HG03108 (cell line): ENCODE data around the gene ABCB9.

ENCODE experiments used
- ATAC-seq: cut with Tn5 transposase; IDR thresholded peaks from one replicate; pipeline ENCODE4 v1.9.1; 2021; ENCODE audit warnings: moderate library complexity; ENCODE audit not compliant: unreplicated experiment

Gene ABCB9

GRCh38 chr12:122994781-122995502, 28.7 kb upstream of the ABCB9 start:
- ATAC-seq, result no peak

- no peak for ATAC-seq
Measured at GRCh38 chr12:122994140-122994675, 27.9 kb upstream of the ABCB9 start.

GRCh38 chr12:122992386-122992785, 26.1 kb upstream of the ABCB9 start:
- ATAC-seq, result no peak

- no peak for ATAC-seq
Measured at GRCh38 chr12:122991623-122992275, 25.5 kb upstream of the ABCB9 start.

- no peak for ATAC-seq
Measured at GRCh38 chr12:122990961-122991622, 24.8 kb upstream of the ABCB9 start.

GRCh38 chr12:122990561-122990960, 24.3 kb upstream of the ABCB9 start:
- no peak for ATAC-seq

GRCh38 chr12:122989874-122990419, 23.7 kb upstream of the ABCB9 start:
- no peak for ATAC-seq

- no peak for ATAC-seq
Measured at GRCh38 chr12:122989225-122989839, 23.1 kb upstream of the ABCB9 start.

GRCh38 chr12:122988612-122989212, 22.4 kb upstream of the ABCB9 start:
- no peak for ATAC-seq

- no peak for ATAC-seq
Measured at GRCh38 chr12:122988036-122988435, 21.8 kb upstream of the ABCB9 start.

GRCh38 chr12:122987086-122987951, 21.1 kb upstream of the ABCB9 start:
- no peak for ATAC-seq

GRCh38 chr12:122986258-122986871, 20.1 kb upstream of the ABCB9 start:
- ATAC-seq, result no peak

GRCh38 chr12:122985338-122986257, 19.3 kb upstream of the ABCB9 start:
- ATAC-seq, result no peak

GRCh38 chr12:122984612-122985337, 18.5 kb upstream of the ABCB9 start:
- no peak for ATAC-seq

- no peak for ATAC-seq
Measured at GRCh38 chr12:122983789-122984515, 17.7 kb upstream of the ABCB9 start.

- ATAC-seq, result no peak
Measured at GRCh38 chr12:122982963-122983788, 16.9 kb upstream of the ABCB9 start.
